Skeletal muscle satellite cell (primary cell): ENCODE results near the gene ADIPOR2.
A peak's percentile ranks its signal among the peaks of the same experiment; 100 is the strongest.
"Not testable (repeated sequence)": the region's sequence is repeated elsewhere in the genome, so short reads cannot be mapped to it uniquely, and the experiment has no call there.

Experiments
- H3K27me3 ChIP-seq: 2 replicates; pipeline ENCODE4 v1.7.0; 2013; ENCODE audit warnings: low read length; ENCODE audit not compliant: control insufficient read depth, insufficient read depth
- H3K36me3 ChIP-seq: 2 replicates; pipeline ENCODE4 v1.7.0; 2013; ENCODE audit warnings: mild to moderate bottlenecking, control low read depth, low read length; ENCODE audit not compliant: insufficient read depth
- H3K4me1 ChIP-seq: 2 replicates; pipeline ENCODE4 v1.7.0; 2013; ENCODE audit warnings: low read length; ENCODE audit not compliant: control insufficient read depth, insufficient read depth
- H3K4me2 ChIP-seq: 2 replicates; pipeline ENCODE4 v1.7.0; 2013; ENCODE audit warnings: mild to moderate bottlenecking, low read length
- H3K4me3 ChIP-seq: 2 replicates; pipeline ENCODE4 v1.7.0; 2013; ENCODE audit warnings: low read length
- H3K9ac ChIP-seq: 2 replicates; pipeline ENCODE4 v1.7.0; 2013; ENCODE audit warnings: mild to moderate bottlenecking, low read depth, low read length, moderate library complexity
- H3K9me3 ChIP-seq: replicated peaks from 2 replicates; pipeline ENCODE4 v1.7.0; 2013; ENCODE audit warnings: mild to moderate bottlenecking, control low read depth, low read length

ADIPOR2 gene

GRCh38 chr12:1710870-1711269, 20.0 kb downstream of the ADIPOR2 start:
- H3K36me3 ChIP-seq: not testable (repeated sequence)

GRCh38 chr12:1711536-1712211, 20.8 kb downstream of the ADIPOR2 start:
- not testable (repeated sequence) for H3K9ac ChIP-seq, H3K4me2 ChIP-seq, H3K27me3 ChIP-seq, H3K9me3 ChIP-seq, H3K36me3 ChIP-seq, H3K4me3 ChIP-seq, H3K4me1 ChIP-seq

More at GRCh38 chr12:1710870-1711269, 20.0 kb downstream of the ADIPOR2 start:
- H3K27me3 ChIP-seq, H3K4me3 ChIP-seq, H3K9ac ChIP-seq, H3K9me3 ChIP-seq, H3K4me2 ChIP-seq: not testable (repeated sequence)
- peaks cover 14% of the 10 kb centered on the region for H3K4me1 ChIP-seq

- H3K9me3 ChIP-seq, H3K4me3 ChIP-seq, H3K9ac ChIP-seq, H3K4me1 ChIP-seq, H3K27me3 ChIP-seq, H3K4me2 ChIP-seq, H3K36me3 ChIP-seq: not testable (repeated sequence)
These were observed 21.4 kb downstream of the ADIPOR2 start for GRCh38 chr12:1712305-1712704.

GRCh38 chr12:1712852-1713251, 22.0 kb downstream of the ADIPOR2 start:
- not testable (repeated sequence) for H3K36me3 ChIP-seq, H3K9me3 ChIP-seq, H3K27me3 ChIP-seq, H3K9ac ChIP-seq, H3K4me1 ChIP-seq, H3K4me2 ChIP-seq, H3K4me3 ChIP-seq

GRCh38 chr12:1713783-1714348, 23.0 kb downstream of the ADIPOR2 start:
- H3K4me1 ChIP-seq, H3K27me3 ChIP-seq, H3K4me3 ChIP-seq, H3K4me2 ChIP-seq, H3K9ac ChIP-seq, H3K36me3 ChIP-seq, H3K9me3 ChIP-seq: not testable (repeated sequence)

GRCh38 chr12:1715459-1715858, 24.6 kb downstream of the ADIPOR2 start:
- not testable (repeated sequence) for H3K4me2 ChIP-seq, H3K9me3 ChIP-seq, H3K4me1 ChIP-seq

GRCh38 chr12:1716215-1716862, 25.5 kb downstream of the ADIPOR2 start:
- Histone ChIP-seq H3K27me3 (no peaks in the 10 kb centered on the region), H3K4me1 (peaks cover 5% of the 10 kb centered on the region), H3K4me3 (no peak overlapping the region)

More at GRCh38 chr12:1715459-1715858, 24.6 kb downstream of the ADIPOR2 start:
- not testable (repeated sequence) for H3K36me3 ChIP-seq, H3K27me3 ChIP-seq, H3K4me3 ChIP-seq, H3K9ac ChIP-seq

GRCh38 chr12:1716911-1717310, 26.0 kb downstream of the ADIPOR2 start:
- Histone ChIP-seq H3K36me3 (no peaks in the 10 kb centered on the region), H3K9me3 (no peaks in the 10 kb centered on the region), H3K27me3 (no peaks in the 10 kb centered on the region), H3K4me1 (peaks cover 5% of the 10 kb centered on the region), H3K4me3 (no peak overlapping the region), H3K9ac (no peak overlapping the region), H3K4me2 (no peak overlapping the region)

More at GRCh38 chr12:1716215-1716862, 25.5 kb downstream of the ADIPOR2 start:
- H3K4me2 ChIP-seq: peak overlapping the region; percentile 36
- H3K9me3 ChIP-seq: no peaks in the 10 kb centered on the region
- H3K9ac ChIP-seq: no peak overlapping the region
- H3K36me3 ChIP-seq: no peaks in the 10 kb centered on the region

GRCh38 chr12:1719139-1719538, 28.3 kb downstream of the ADIPOR2 start:
- Histone ChIP-seq H3K9me3 (no peaks in the 10 kb centered on the region), H3K36me3 (no peaks in the 10 kb centered on the region), H3K9ac (no peak overlapping the region), H3K27me3 (no peaks in the 10 kb centered on the region), H3K4me3 (no peak overlapping the region), H3K4me2 (no peak overlapping the region), H3K4me1 (peaks cover 5% of the 10 kb centered on the region)

- no peaks in the 10 kb centered on the region for H3K27me3 ChIP-seq
- no peak overlapping the region for H3K4me3 ChIP-seq
- H3K9me3 ChIP-seq: no peaks in the 10 kb centered on the region
- no peak overlapping the region for H3K4me2 ChIP-seq
- H3K9ac ChIP-seq: no peak overlapping the region
- H3K4me1 ChIP-seq: peaks cover 5% of the 10 kb centered on the region
- no peaks in the 10 kb centered on the region for H3K36me3 ChIP-seq
These were observed 29.6 kb downstream of the ADIPOR2 start for GRCh38 chr12:1720494-1720893.

GRCh38 chr12:1723721-1724120, 32.9 kb downstream of the ADIPOR2 start:
- no peak overlapping the region for H3K9ac ChIP-seq
- no peaks in the 10 kb centered on the region for H3K9me3 ChIP-seq
- H3K36me3 ChIP-seq: peaks cover 5% of the 10 kb centered on the region
- H3K27me3 ChIP-seq: no peaks in the 10 kb centered on the region
- H3K4me1 ChIP-seq: no peaks in the 10 kb centered on the region
- H3K4me2 ChIP-seq: no peak overlapping the region
- H3K4me3 ChIP-seq: no peak overlapping the region

- Histone ChIP-seq H3K4me3 (no peak overlapping the region), H3K4me2 (no peak overlapping the region), H3K9ac (no peak overlapping the region), H3K9me3 (no peaks in the 10 kb centered on the region), H3K4me1 (no peaks in the 10 kb centered on the region), H3K36me3 (peaks cover 5% of the 10 kb centered on the region), H3K27me3 (no peaks in the 10 kb centered on the region)
These were observed 33.4 kb downstream of the ADIPOR2 start for GRCh38 chr12:1724250-1724649.
